Sigmoid colon (tissue), 4 donors: ENCODE results near the gene SLC22A2.

Experiments
- CTCF ChIP-seq, 4 experiments: fragments of 450-650 bp in 3 of 4; fragments of 200-600 bp in 1 of 4; IDR thresholded peaks; one replicate each; pipeline ENCODE4 v1.5.1; 2016 to 2019; ENCODE audit warnings: antibody characterized with exemption in 4 of 4, mild to moderate bottlenecking in 3 of 4, moderate library complexity in 2 of 4
- POLR2AphosphoS5 ChIP-seq, 4 donors: sonication (generic); formaldehyde crosslinking; IDR thresholded peaks; one replicate each; pipeline ENCODE4 v1.6.1; 2017; ENCODE audit warnings: antibody characterized with exemption in 4 of 4

- no peak for TF ChIP-seq CTCF (IDR thresholded peaks at IDR 0.05)
- TF ChIP-seq POLR2AphosphoS5 (IDR thresholded peaks at IDR 0.05): no peak
Measured at GRCh38 chr6:160270347-160270746, 11.7 kb upstream of the SLC22A2 start.
